Measurements from ENCODE around the gene MKRN2OS.

GRCh38 chr3:12585181-12585580, 39.9 kb upstream of the MKRN2OS start:
- TF ChIP-seq POLR2A (IDR thresholded peaks at IDR 0.05): no peak
- no peak for TF ChIP-seq CTCF (IDR thresholded peaks at IDR 0.05)

All from body of pancreas (tissue), 4 donors.